Superior temporal gyrus (tissue), 1 donor: ENCODE measurements around the gene NSUN6.
"Not testable (repeated sequence)": the region's sequence is repeated elsewhere in the genome, so short reads cannot be mapped to it uniquely, and the experiment has no call there.

Source experiments
- DNase-seq: peaks from one replicate; pipeline ENCODE4 v3.0.0-alpha.2; 2016; ENCODE audit errors: extremely low spot score

The NSUN6 gene

GRCh38 chr10:18610517-18610916 is 40.9 kb downstream of the NSUN6 start:
- no peak for DNase-seq

- DNase-seq = no peak
Observed at GRCh38 chr10:18608596-18608995, 42.8 kb downstream of the NSUN6 start.

GRCh38 chr10:18607503-18608378 is 43.6 kb downstream of the NSUN6 start:
- no peak for DNase-seq

- DNase-seq = no peak
Observed at GRCh38 chr10:18606051-18606695, 45.2 kb downstream of the NSUN6 start.

- no peak for DNase-seq
Observed at GRCh38 chr10:18601321-18601720, 50.1 kb downstream of the NSUN6 start.

GRCh38 chr10:18599392-18599791 is 52.0 kb downstream of the NSUN6 start:
- DNase-seq = no peak

- DNase-seq = no peak
Observed at GRCh38 chr10:18594574-18595156, 56.7 kb downstream of the NSUN6 start.

- not testable (repeated sequence) for DNase-seq
Observed at GRCh38 chr10:18591141-18591540, 60.2 kb downstream of the NSUN6 start.

- not testable (repeated sequence) for DNase-seq
Observed at GRCh38 chr10:18586637-18587036, 64.8 kb downstream of the NSUN6 start.

GRCh38 chr10:18583575-18584270 is 67.7 kb downstream of the NSUN6 start:
- DNase-seq = no peak

GRCh38 chr10:18582803-18583202 is 68.6 kb downstream of the NSUN6 start:
- no peak for DNase-seq

GRCh38 chr10:18577823-18578685 is 73.3 kb downstream of the NSUN6 start:
- no peak for DNase-seq

- DNase-seq = no peak
Observed at GRCh38 chr10:18576586-18576985, 74.8 kb downstream of the NSUN6 start.

GRCh38 chr10:18572959-18573561 is 78.3 kb downstream of the NSUN6 start:
- DNase-seq = no peak

GRCh38 chr10:18571780-18572179 is 79.6 kb downstream of the NSUN6 start:
- DNase-seq = no peak

- no peak for DNase-seq
Observed at GRCh38 chr10:18571076-18571475, 80.3 kb downstream of the NSUN6 start.

GRCh38 chr10:18570386-18570785 is 81.0 kb downstream of the NSUN6 start:
- DNase-seq = not testable (repeated sequence)

GRCh38 chr10:18567343-18567856 is 84.0 kb downstream of the NSUN6 start:
- no peak for DNase-seq

GRCh38 chr10:18566177-18566576 is 85.2 kb downstream of the NSUN6 start:
- no peak for DNase-seq

- DNase-seq = no peak
Observed at GRCh38 chr10:18565006-18565405, 86.4 kb downstream of the NSUN6 start.
